C4-2B (cell line): ENCODE data around the gene WDR77.

Source experiments
- H3K27ac ChIP-seq: fragments of 450-650 bp; 2 replicates; pipeline ENCODE4 v1.5.1; 2017
- ZFX ChIP-seq: fragments of 450-650 bp; IDR thresholded peaks from 2 replicates; pipeline ENCODE4 v1.6.1; 2017
- TF ChIP-seq, protein P1 (sequence below): fragments of 450-650 bp; conservative IDR thresholded peaks from 2 replicates; pipeline ENCODE4 v1.5.1; 2017; ENCODE audit warnings: mild to moderate bottlenecking

WDR77 gene

DNA sequence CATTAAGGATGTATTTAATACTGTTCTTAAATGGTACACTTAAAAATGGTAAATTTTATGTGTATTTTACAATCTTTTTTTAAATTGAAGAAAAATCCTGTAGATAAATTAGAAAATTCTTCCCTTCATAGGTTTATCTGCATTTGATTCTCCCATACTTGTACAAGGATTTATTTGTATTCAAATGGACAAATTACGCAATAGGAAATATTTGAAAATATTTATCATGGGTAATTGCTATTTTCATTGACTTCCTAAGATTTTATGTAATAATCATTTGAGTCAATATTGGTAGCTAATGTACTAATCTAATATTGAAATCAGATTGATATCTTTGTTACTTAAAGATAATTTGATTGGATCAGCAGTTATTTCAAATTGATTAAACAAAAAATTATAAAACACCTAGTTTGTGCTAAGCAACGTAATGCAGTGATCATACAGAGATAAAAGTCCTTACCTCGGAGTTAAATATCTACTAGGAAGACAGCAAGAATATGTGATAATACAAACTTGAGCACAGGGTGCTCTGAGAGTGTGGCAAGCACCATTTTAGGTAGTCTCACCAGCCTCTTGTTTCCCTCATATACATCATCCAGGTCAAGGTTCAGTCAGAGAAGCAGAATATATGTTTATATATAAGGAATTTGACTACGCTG lies 13.4 kb upstream of the WDR77 start:
- H3K27ac ChIP-seq = no peak overlapping the region
- no peak for TF ChIP-seq ZFX
- TF ChIP-seq, protein P1, sequence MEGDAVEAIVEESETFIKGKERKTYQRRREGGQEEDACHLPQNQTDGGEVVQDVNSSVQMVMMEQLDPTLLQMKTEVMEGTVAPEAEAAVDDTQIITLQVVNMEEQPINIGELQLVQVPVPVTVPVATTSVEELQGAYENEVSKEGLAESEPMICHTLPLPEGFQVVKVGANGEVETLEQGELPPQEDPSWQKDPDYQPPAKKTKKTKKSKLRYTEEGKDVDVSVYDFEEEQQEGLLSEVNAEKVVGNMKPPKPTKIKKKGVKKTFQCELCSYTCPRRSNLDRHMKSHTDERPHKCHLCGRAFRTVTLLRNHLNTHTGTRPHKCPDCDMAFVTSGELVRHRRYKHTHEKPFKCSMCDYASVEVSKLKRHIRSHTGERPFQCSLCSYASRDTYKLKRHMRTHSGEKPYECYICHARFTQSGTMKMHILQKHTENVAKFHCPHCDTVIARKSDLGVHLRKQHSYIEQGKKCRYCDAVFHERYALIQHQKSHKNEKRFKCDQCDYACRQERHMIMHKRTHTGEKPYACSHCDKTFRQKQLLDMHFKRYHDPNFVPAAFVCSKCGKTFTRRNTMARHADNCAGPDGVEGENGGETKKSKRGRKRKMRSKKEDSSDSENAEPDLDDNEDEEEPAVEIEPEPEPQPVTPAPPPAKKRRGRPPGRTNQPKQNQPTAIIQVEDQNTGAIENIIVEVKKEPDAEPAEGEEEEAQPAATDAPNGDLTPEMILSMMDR = no peak

DNA sequence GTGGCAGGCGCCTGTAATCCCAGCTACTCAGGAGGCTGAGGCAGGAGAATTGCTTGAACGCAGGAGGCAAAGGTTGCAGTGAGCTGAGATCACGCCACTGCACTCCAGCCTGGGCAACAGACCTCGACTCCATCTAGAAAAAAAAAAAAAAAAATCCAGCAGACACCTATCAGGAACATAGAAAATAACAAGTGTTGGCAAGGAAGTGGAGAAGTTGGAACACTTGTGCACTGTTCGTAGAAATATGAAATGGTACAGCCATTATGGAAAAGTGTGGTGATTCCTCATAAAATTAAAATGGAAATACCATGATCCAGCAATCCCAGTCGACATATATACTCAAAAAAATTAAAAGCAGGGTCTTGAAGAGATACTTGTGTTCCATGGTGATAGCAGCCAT lies 12.7 kb upstream of the WDR77 start:
- TF ChIP-seq, protein P1 = no peak
- TF ChIP-seq ZFX = no peak
- no peak overlapping the region for H3K27ac ChIP-seq

DNA sequence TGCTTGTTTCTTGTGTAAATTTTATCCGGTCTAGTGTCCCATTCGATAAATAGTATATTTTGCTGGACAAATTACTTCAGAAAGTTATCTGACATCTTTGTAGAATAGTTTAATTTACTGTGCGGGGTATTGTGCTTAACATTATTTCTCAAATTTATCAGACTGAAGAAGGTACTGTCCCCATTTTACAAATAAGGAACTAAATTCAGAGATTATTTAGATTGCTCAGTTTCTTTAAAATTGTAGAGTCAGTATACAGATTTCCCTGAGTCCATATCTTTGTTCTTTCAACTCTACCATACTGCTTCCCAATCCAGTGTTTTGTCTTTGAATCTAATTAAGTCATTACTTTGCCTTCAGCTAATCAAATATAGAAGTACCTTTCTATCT lies 6.6 kb upstream of the WDR77 start:
- TF ChIP-seq, protein P1 = no peak
- TF ChIP-seq ZFX = no peak
- no peak overlapping the region for H3K27ac ChIP-seq

DNA sequence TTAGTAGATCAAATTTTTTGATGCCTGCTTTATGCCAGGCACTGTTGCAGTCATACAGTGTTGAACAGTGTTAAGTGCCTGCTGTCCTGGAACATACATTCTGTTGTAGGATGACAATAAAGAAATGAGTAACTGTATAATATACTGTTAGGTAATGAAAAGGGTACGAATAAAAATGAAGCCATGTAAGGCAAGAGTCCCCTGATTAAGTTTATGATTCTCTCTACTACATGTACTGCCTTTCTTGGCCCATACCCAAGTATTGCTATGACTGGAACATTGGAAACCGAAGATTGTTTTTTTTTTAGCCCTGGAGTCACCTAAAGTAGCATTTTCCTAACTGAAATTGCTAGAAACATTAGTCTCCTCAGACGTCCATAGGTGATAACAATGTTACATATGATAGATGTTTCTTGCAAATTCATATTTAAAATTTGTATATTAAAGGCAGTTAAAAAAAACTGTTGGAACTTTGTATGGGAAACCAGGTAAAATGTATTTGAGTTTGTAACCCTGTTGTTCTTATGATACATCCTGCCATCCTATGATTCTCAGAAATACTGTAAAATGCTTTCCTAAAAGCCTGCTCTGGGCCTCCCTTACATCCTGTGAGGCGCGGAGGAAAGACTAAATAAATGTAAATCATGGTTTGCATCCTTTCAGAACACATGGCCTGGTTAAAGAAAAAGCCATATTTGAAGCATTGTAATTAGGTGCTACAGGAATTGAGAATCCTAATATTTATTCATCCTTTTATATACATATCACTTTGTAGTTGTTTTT lies 6.0 kb upstream of the WDR77 start:
- no peak overlapping the region for H3K27ac ChIP-seq

DNA sequence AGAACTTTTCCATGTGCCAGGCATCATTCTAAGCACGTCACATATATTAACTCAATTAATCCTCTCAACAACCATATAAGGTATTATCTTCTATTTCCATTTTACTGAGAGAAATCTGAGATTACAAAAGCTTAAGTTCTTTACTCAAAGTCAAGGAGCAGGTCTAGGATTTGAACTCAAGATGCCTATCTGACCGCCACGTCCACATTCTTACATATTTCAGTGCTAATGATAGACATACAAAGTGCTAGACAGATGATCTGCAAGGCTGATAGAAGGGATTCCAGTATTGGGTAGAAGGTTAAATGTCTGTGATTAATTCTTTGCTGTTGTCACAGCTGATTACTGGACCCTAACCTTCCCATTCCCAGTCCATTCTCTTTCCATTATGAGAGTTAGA lies 4.7 kb upstream of the WDR77 start:
- H3K27ac ChIP-seq = no peak overlapping the region
- TF ChIP-seq, protein P1 = no peak
- TF ChIP-seq ZFX = no peak

More for the DNA sequence above, 6.0 kb upstream of the WDR77 start:
- TF ChIP-seq ZFX = no peak
- TF ChIP-seq, protein P1 = no peak

DNA sequence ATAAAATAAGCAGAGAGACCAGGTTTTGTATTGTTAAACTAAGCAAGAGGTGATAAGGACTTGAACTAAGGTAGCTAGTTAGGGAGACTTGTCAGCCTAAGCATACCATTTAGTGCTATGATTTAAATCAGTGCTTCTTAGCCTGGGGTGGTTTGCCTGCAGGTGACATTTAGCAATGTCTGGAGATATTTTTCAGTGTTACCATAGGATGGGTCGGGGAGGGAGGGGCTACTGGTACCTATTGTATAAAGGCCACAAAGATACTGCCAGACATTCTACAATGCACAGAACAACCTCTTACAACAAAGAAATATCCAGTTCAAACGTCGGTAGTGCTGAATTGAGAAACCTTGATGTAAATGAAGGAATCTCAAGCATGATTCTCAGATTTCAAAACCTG lies 3.5 kb upstream of the WDR77 start:
- H3K27ac ChIP-seq = no peak overlapping the region
- TF ChIP-seq, protein P1 = no peak
- TF ChIP-seq ZFX = no peak

DNA sequence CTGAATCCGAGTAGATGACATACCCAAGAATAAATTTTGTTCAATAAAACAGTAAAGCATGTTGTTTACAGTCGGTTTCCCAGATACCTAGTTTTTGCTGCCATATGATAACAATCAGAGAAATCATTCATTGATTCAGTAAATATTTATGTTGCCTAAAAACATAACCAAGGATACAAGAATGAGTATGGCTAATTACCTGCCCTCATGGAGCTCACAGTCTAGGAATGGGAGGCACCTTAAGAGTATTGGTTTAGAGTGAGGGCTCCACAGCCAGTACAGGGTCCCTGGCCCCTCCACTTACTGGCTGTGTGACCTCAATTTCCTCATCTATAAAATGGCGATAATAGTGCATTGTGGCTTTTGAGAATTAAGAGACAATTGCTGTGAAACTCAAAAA lies 1.1 kb upstream of the WDR77 start:
- peak overlapping the region; percentile 96 for H3K27ac ChIP-seq
- TF ChIP-seq ZFX = no peak
- TF ChIP-seq, protein P1 = no peak
